ENCODE data around the gene MORN1. TPM values are rescaled to one million over a fixed set of nuclear protein-coding genes. Genes with fewer than 3 reads are reported as not detected.

Gene MORN1
- total and polyA plus RNA-seq, 2 donors (not counting 3 experiments of a cell fraction or from before 2014, with no cell fraction given), result 4.3 to 6.4 TPM

DNA sequence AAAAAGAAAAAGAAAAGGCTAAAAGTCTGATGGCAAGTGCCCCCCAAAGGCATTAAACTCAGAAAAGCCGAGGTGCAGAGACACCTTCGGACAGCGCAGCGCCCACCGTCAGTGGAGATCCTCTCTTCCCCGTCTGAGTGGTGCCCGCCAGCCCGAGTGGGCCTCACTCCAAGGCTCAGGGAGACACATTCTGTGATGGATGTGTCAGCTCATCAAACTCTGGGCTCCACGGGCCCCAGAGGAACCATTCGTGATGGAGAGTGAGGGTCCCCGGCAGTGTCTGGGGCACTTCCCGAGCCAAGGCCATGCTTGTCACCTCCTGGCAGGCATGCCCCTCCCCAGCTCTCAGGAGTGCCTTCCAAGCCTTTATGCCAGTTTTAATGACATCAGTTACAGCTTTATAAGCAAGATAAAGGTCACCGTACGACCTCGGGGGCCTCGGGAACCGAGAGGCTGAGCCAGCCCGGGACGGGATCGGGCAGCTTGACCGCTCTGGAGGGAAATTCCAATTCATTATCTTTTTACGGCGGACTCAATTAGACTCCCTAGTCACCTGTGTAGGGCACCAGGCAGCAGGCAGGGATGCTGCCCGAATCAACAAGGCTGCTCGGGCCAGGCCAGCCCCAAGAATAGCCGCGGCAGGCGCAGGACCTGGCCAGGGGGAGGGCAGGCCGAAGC lies 49.5 kb downstream of the MORN1 start:
- dilution Hi-C loops (cut with MboI; ENCODE audit: extremely low pct_ligation_motif_present, low sequenced_read_pairs), result no loop called here
- POLR2A ChIA-PET, result no interaction called here
- H3K27ac ChIP-seq (ENCODE audit: insufficient read depth, low read depth, low read length), result no peak overlapping the region
- no peak overlapping the region for H2AFZ ChIP-seq (ENCODE audit: low read depth, low read length)
- CTCF ChIA-PET, result no interaction called here
- no peaks in the 10 kb centered on the region for H3K79me2 ChIP-seq (ENCODE audit: control insufficient read depth, insufficient read depth, low read length)
- H3K4me1 ChIP-seq (ENCODE audit: control insufficient read depth, extremely low read depth, insufficient read depth, low read length), result no peaks in the 10 kb centered on the region
- no peaks in the 10 kb centered on the region for H3K9me1 ChIP-seq (replicated peaks; ENCODE audit: control insufficient read depth, extremely low read depth, insufficient read depth, low read length)
- BruUV-seq (replicated peaks), result no TSS peak
- H3K4me2 ChIP-seq (ENCODE audit: insufficient read depth, low read length), result no peak overlapping the region
- H3K4me3 ChIP-seq (replicated peaks in 1 of 3; ENCODE audit: insufficient read depth in 1 of 3, low read depth in 1 of 3, low read length in 3 of 3), result no peak overlapping the region
- H3K27me3 ChIP-seq (ENCODE audit: control insufficient read depth in 2 of 2, insufficient read depth in 2 of 2, low read length in 2 of 2), result no peaks in the 10 kb centered on the region
- no peak for FAIRE-seq
- H3K9ac ChIP-seq (replicated peaks; ENCODE audit: extremely low read depth, insufficient read depth, low read length), result no peak overlapping the region
- no peaks in the 10 kb centered on the region for H3K9me3 ChIP-seq (replicated peaks; ENCODE audit: control insufficient read depth, insufficient read depth, low read length)
- no peak for DNase-seq (ENCODE audit: low read depth, low spot score)
- no peaks in the 10 kb centered on the region for H3K36me3 ChIP-seq (ENCODE audit: control insufficient read depth in 2 of 2, extremely low read depth in 1 of 2, insufficient read depth in 2 of 2, low read length in 2 of 2)
- no peaks in the 10 kb centered on the region for H4K20me1 ChIP-seq (replicated peaks; ENCODE audit: control insufficient read depth, extremely low read depth, insufficient read depth, low read length)
- intact Hi-C loops (cut with micrococcal nuclease), result no loop called here
- TF ChIP-seq FOS (IDR thresholded peaks at IDR 0.05; ENCODE audit: borderline replicate concordance, insufficient read depth, low read length) (no peak), JUN (IDR thresholded peaks at IDR 0.05; ENCODE audit: borderline replicate concordance, insufficient read depth, insufficient read length, low read depth) (no peak), MYC (IDR thresholded peaks at IDR 0.05; ENCODE audit: low read depth, low read length) (no peak), POLR2AphosphoS5 (IDR thresholded peaks at IDR 0.05; ENCODE audit: insufficient read depth, low read depth, low read length) (no peak), GATA2 (IDR thresholded peaks at IDR 0.05; ENCODE audit: insufficient read depth, insufficient read length, low read depth, low read length) (no peak)
- TF ChIP-seq, protein P1, sequence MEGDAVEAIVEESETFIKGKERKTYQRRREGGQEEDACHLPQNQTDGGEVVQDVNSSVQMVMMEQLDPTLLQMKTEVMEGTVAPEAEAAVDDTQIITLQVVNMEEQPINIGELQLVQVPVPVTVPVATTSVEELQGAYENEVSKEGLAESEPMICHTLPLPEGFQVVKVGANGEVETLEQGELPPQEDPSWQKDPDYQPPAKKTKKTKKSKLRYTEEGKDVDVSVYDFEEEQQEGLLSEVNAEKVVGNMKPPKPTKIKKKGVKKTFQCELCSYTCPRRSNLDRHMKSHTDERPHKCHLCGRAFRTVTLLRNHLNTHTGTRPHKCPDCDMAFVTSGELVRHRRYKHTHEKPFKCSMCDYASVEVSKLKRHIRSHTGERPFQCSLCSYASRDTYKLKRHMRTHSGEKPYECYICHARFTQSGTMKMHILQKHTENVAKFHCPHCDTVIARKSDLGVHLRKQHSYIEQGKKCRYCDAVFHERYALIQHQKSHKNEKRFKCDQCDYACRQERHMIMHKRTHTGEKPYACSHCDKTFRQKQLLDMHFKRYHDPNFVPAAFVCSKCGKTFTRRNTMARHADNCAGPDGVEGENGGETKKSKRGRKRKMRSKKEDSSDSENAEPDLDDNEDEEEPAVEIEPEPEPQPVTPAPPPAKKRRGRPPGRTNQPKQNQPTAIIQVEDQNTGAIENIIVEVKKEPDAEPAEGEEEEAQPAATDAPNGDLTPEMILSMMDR (IDR thresholded peaks at IDR 0.05; ENCODE audit: extremely low read depth in 1 of 2, insufficient read depth in 1 of 2, low read depth in 1 of 2, low read length in 2 of 2), result no peak
